NCI-H2227 (cell line): Measurements from ENCODE around the gene GABBR2.
"Not testable (repeated sequence)": the region's sequence is repeated elsewhere in the genome, so short reads cannot be mapped to it uniquely, and the experiment has no call there.

Experiments
- DNase-seq: peaks from one replicate; lab custom pipeline; 2025; ENCODE audit not compliant: unreplicated experiment; lab: John Stamatoyannopoulos, UW

Gene GABBR2

DNA sequence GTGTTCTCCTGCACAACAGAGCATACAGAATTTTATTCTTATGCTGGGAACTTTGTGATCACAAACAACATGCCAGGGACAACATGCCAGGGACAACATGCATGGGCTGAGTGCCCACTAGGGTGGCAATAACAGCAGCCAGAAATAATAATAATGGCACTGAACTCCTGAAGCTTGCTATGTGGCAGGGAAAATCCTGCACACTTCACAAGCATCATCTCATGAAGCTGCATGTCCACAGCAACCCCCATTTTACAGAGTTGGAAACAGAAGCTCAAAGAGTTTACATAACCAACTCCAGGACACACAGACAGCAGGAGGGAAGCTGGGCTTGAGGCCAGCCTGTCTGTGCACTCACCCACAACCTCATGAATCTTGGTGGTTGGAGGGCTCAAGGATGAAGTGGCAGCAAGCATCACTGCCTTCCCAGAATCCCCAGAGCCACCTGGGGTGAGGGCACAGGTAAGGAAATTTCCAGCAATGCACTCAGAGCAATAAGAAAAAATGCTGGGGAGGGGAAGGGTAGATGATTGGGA, 111.4 kb downstream of the GABBR2 start:
- no peak for DNase-seq

DNA sequence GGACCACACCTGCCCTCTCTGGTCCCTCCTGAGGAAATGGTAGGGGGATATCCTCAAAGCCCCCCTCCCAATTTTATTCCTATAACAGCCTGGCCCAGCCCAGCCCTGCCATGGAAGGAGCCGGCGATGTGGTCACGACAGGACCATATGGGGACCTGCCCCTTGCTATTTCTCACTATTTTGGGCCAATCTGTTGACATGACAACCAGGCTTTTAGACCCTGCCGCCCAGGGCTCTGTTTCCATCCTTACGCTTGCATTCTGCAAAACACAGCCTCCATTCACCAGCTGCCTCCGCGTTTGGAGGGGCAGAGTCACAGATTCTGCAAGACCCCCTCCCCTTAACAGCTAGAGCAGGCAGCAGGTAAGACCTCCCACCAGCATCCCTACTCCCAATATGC, 112.2 kb downstream of the GABBR2 start:
- DNase-seq: no peak

DNA sequence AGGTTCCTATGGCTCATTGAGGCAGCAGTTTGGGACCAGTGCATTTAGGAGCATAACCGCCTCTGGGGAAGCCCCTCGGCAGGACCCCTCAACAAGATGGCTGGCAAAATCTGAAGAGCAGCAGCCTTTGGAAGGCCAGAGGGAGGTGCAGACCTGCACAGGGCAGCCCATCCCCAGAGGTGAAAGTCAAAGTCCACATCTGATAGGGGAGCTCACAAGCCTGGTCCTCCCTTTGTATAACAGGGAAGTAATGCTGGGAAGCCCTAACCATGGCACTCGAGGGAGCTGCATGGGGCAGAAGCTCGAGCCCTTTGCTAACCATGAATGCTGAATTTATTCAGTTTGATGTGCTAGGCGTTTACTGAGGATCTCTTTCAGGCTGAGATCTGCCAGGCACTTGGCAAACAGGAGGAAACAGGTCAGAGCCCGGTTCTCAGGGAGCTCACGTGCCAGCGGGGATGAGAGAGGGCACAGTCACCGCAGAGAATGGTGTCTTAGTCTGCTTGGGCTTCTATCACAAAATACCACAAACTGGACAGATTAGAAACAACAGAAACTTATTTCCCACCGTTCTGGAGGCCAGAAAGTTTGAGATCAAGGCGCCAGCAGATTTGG, 114.1 kb downstream of the GABBR2 start:
- DNase-seq: no peak

DNA sequence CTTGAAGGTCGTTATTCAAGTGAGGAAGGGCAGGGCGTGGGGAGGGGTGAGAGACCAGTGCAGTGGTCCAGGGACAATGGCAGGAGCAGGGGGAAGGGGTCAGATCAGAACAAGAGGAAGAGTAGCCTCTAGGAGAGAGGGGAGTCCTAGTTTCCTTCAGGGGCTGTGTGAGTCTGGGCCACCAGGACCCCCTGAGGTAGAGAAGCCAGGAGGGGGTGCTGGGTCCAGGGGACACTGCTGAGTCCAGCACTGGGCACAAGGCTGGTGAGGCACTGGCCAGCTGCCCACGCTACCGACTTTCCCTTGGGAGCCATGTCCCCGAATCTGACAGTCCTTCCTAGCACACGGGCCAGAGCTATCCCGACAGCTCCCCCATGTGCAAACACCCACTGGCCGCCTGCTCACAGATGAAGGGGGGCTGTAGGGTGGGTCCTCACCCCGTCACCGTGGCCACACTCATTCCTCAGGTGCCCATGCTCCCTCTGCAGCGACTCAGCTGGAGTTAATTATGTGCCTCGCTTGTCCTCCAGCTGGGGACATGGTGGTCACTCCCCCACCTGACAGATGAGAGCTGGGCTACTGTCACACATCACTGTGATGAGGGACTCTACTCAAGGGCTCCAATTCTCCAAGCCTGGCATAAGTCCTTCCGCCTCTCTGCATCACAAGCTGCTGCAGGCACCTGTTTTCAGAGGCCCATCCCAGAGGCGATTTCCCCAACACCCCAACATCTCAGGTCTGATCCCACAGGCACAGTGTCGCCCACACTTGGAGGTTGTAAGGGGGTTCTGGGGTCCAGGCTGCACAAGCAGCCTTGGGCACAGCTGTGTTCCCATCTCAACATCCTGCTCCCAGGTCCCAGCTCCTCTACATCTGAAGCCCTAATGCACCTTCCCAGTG, 115.1 kb downstream of the GABBR2 start:
- no peak for DNase-seq

DNA sequence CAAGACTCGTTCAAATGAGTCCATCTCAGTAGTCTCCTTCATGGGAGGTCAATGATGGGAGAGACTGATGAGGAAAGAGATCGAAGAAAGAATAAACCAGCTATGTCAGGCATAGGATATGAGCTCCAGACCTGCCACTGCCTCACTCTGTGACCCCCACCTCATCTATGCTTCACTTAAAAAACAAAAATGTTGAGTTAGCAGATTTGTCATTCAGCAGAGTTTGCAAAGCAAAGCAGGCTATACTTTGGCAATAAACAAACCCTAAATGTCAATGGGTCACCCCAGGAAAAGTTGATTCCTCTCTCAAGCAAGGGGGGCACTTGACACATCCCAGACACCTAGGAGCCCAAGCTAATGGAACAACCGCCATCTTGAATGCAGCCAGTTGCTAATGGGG, 117.0 kb downstream of the GABBR2 start:
- DNase-seq: no peak

DNA sequence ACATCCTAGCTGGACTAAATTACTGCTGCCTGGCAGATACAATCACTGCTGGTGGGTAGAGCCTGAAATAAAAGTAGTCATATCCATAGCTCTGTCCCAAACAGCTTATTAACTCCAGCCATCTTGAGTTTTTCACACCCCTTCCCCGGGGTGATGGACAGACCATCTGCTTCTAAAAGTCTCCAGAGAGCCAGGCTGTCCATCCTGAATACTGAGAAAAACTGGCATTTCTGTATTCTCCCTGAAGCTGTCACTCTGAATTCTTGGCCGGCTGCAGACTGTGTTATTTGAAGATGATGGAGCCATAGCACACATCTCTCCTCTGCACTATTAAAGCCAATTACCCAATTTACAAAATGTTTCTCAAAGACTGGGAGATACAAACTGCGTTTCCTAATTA, 118.6 kb downstream of the GABBR2 start:
- peak; percentile 2 for DNase-seq

DNA sequence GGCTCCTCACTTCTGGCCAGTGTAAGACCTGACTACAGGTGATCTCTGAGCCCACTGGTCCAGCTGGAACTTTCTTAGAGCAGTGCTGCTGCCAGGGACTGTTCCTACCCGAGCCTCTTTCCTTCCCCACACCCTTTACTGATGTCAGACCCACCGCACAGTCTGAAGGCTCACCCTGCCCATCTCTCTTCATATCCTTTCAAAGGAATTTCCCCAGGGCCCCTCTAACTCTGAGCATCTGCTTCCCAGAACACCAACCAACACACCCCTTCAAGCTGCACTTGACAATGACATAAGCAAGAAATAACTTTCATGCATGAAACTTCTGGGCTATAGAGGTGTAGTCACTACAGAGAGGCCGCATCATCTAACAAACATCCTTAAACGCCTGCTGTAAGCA, 119.6 kb downstream of the GABBR2 start:
- no peak for DNase-seq

DNA sequence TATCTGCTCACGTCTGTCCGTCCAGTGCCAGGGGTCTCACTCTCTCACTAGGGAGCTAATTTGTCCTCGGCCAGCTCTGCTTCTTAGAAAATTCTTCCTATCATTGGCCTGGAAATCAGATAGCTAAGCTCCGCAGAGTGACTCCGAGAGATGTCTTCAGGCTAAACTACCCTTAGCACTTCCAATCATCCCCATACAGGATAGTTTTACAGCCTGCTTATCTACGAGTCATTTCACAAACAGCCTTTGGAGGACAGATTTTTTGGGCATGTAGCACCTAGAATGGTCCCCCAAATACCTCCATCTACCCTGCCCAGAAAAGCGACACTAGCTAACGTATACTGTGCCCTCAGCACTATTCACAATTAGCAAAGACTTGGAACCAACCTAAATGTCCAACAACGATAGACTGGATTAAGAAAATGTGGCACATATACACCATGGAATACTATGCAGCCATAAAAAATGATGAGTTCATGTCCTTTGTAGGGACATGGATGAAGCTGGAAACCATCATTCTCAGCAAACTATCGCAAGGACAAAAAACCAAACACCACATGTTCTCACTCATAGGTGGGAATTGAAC, 123.8 kb downstream of the GABBR2 start:
- not testable (repeated sequence) for DNase-seq

DNA sequence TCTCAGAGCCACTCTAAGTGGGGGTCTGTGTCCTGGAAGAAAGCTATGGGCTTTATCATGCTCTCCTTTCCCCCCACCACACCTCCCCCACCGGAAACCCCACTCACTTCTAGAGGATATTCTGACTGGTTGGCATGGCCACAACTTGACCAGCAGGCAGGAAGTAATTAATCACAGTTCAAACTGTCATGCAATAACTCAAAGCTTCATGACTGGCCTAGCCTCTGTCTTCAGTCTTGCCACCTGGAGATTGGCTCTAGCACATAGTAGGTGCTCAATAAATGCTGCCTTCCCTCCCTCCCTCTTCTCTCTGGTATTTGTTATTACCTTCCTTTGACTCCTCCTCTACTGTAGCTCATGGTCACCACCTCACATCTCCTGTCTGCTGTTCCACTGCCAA, 124.7 kb downstream of the GABBR2 start:
- DNase-seq: no peak

DNA sequence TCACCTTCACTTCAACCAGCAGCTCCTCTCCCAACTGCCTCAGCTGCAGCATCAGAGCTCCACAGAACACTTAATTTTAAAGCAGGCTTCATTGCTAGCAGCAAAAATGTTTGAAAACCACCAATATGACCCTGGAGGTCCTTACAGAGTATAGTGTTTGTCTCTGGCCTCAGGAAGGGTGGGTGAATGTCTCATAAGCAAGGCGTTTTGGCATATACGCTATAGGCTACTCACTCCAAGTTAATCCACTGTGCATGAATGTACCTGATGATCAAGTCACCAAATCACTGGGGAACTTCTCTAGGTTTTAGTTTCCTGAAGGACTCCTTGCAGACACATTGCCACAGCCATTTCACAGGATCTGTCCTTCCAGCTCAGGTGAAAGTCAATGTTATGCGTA, 125.3 kb downstream of the GABBR2 start:
- DNase-seq: no peak

DNA sequence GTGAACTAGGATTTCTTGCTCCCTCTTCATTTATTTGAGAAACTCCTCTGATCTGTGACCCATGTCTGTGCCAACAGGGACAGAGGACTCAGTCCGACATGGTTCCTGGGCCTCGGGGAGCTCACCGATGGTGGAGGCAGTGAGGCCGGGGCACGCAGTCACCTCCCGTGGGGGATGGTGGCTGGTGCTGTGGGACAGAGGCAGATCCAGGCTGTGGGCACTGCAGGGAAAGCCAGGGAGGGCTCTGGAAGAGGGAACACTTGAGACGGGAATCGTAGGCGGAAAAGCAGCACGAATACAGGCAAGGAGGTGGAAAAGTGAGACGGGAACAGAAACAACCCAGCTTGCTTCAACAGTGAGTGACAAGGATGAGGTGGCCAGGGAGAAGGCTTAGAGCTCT, 127.8 kb downstream of the GABBR2 start:
- DNase-seq: no peak

DNA sequence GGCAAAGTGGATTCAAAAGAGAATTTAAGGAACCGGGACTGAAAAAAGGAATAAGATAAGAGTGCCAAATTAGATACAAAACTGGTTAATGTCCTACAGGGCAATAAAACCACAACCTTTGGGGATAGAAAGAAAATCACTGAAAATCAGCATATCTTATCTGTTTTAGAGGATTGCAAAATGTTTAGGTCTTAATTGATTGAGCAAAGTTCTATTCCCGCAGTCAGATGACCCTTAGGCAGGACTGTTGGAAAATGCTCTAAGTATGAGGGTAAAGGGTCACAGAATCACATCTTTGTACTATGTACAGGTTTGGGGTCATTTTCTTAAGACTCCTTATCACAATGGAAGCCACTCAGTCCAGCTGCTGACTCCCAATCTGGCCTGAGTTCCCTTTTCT, 129.0 kb downstream of the GABBR2 start:
- no peak for DNase-seq

DNA sequence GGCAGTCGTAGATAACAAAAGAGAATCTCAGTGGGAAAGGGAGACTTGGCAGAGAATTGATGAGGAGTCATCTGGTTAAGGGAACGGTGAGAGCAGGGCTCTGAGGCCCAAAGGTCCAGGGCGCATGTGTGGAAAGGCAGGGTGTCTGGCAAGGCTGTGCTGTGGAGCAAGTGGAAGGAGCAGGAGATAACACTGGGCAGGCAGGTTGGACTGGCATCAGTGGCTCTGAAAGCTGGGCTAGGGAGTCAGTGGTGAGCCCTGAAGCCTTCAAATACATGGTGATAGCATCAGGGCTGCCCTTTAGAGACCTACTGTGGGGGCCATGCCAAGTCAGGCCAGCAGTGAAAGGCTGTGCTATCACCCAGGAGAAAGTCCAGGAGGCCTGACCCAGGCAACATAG, 131.3 kb downstream of the GABBR2 start:
- no peak for DNase-seq

DNA sequence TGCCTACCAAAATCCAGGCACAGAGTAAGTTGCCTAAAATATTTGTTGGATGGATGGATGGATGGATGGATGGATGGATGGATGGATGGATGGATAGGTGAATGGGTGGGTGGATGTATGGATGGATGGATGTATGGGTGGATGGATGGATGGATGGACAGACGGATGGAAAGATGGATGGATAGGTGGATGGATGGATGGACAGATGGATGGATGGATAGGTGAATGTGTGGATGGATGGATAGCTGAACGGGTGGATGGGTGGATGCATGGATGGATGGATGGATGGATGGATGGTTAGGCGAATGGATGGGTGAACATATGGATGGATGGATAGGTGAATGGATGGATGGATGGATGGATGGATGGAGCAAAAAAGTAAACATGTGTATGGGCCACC, 131.9 kb downstream of the GABBR2 start:
- DNase-seq: no peak

DNA sequence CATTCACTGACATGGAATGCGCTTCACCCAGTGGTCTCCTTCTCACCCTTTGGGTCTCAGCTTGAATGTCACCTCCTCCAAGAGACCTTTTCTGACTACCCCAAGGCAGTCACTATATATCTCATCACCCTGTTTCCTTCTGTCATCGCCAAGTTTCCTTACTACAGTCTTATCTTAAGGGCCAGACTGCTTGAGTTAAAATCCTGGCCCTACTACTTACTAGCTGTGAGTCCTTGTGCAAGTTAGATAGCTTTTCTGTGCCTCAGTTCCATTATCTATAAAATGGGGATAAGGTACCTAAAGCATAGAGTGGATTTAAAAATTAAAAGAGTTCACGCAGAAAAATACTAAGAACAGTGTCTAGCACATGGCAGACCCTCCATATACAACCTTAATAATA, 132.4 kb downstream of the GABBR2 start:
- no peak for DNase-seq

DNA sequence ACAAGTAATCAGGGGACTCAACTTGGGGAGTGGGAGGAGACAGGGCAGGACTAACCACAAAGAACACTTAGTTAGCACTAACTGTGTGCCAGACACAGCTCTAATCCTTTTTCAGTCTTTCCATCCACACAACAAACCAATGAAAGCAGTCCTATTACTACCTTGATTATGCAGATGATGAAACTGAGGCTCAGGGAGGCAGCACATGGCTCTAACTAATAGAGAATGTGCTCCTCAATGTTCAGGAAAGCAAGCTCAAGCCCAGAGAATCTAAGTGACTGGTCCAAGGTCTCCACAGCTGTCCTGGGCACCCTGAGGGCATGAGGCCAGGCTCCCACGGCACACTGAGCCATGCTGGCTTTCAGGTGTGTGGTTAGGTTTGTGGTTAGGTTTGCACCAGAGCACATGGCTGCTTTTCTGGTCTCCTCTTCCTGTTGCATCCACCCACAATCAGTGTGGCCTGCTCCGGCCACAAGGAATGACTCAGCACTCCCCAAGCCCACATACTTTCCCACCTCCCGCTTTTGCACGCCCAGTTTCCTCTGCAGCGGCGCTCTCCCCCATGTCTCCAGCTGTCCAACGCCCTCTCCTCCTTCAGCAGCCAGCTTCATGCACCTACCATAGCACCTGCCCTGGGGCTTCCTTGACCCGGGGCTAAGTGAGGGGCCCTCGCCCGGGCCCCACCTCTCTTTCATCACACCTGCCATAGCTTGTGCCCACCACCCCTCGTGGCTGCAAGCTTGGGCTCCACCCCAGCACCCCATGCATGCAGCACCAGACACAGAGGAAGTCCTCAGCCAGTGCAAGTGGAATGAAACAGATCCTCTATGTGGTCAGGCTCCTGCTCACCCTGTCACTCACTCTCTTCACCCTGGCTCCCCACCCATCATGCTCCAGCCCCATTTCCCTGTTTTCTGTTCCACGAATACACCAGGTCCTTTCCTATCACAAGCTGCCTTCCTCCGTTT, 133.1 kb downstream of the GABBR2 start:
- no peak for DNase-seq

DNA sequence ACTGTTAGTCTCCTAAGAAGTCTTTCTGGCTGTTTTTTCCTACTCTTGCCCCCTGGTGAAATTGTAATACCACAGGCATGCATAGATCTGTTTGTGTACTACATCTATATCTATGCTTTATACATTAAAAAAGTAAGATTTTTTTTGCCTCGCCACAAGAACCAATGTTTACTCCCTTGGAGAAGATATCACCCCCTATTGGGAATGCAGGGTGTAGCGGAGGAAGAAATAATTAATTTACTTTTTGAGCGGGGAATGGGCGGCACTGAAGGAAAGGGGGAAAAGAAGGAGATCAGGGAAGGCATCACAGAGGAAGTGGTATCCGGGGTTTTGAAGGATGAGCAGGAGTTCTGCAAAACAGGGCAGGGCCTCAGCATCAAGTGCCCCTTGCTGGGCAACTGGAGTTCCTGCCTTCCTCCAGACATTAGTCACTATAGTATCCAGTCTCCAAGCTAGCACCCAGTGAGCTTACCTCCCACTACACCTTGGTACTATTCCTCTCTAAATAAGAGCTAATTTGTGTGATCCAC, 134.9 kb downstream of the GABBR2 start:
- no peak for DNase-seq

DNA sequence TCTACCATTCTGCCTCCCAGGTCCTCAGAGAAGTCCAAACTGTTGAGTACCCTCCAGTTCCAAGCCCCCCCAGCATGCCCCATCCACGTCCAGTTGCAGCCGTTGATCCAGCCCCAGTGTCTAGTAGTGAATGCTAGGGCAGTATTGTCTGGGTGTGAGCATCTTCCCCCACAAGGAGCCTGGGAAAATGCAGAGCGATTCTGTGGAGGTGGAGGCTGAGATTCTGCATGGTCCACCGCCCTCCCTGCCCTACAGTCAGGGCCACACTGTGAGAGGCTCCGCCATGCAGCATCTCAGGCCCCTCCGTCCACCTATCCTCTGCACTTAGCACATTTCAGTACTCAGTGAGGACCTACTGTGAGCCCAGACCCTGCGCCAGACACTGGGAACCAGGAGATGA, 135.9 kb downstream of the GABBR2 start:
- DNase-seq: no peak

DNA sequence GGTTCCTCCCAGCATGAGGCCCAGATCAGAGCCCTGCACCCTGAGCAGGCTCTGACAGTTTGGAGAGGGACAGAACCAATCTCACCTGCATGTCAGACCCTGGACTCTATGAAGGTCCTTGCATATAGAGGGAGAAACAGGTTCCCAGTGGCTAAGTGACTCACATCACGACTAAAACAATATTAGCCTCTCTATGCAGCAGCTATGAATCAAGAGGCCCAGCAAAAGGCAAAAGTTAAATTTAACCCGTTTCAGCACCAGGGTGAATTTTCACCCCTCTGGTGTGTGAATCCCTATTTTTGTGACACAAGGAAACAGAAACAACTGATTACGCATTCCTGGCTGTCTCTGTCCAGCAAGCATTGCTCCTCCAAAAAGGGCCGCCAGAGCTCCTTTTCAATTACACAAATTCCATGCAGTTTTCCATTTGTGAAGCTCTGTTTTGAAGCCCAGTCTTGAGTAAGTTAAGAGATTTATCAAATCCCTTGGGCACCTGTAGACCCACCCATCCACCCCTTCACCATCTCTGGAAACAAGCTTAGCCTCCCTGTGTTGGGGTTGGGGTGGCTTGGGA, 136.6 kb downstream of the GABBR2 start:
- no peak for DNase-seq

DNA sequence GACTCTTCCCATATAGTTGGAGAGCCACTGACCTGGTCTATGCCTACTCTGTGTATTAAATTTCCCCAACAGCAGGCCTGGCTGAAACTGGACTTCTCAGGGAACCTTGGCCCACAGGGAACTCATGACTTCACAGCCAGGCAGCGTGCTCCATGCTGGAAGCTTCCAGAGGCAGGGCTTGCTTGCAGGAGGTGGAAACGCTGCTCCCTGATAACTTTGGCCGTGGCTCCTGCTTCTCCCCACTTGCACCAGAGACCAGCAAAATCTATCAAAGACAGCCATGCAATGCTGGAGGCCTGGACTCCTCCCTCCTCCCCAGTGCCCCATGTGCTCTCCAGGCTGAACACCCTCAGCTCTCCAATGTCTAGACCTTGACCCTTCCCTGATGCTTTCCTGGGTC, 137.1 kb downstream of the GABBR2 start:
- no peak for DNase-seq
